Renal cortical epithelial cell (primary cell): Measurements from ENCODE around the gene PCDH9. TPM values are rescaled to one million over a fixed set of nuclear protein-coding genes. Genes with fewer than 3 reads are reported as not detected.

Source experiments
- DNase-seq: peaks from one replicate; pipeline ENCODE4 v3.0.0-alpha.2; 2011; ENCODE audit warnings: low read depth
- total RNA-seq: library from RNA; depleted of rRNA; stranded (reverse); fragments of >200 nt; gene quantifications from 2 replicates; pipeline ENCODE4 v1.2.3, GENCODE V29; 2014

The PCDH9 gene
- total RNA-seq, 1 donor from 2014 or later = 4.6 TPM

DNA sequence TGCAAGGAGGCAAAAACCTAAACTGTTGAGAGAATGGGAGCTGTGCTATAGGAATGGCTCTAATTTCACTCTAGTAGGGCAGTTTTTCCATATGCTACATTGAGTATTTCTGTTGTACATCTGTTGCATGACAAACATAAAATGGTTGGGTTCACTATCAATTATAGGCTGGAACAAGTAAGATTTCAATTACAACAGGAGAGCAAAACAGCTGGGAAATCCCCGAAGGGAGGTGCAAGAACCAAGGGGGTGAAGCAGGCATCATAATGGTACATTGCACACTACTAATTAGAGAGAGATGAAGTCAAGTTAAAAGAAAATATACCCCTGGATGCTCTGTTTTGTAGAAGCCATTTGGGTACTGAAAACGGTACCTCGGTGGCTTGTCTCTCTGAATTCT is 389.5 kb downstream of the PCDH9 start:
- no peak for DNase-seq

DNA sequence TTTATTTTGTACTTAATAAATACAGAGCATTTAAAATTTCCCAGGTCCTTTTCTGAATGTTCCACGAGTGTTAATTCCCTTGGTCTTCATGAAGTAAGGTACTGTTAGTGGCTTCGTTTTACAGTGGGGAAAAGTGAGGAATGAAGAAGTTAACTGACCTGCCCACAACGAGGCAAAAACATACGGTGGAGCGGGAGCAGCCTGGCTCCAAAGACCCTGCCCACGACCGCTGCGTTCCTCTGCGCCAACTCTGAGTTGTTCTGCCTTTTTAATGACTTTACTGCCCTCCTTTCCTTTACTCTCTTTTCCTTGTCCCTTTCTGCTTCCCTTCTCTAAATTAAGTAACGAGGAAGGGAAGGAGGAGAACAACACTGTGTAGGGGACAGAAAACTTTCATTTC is 392.9 kb downstream of the PCDH9 start:
- DNase-seq = no peak

DNA sequence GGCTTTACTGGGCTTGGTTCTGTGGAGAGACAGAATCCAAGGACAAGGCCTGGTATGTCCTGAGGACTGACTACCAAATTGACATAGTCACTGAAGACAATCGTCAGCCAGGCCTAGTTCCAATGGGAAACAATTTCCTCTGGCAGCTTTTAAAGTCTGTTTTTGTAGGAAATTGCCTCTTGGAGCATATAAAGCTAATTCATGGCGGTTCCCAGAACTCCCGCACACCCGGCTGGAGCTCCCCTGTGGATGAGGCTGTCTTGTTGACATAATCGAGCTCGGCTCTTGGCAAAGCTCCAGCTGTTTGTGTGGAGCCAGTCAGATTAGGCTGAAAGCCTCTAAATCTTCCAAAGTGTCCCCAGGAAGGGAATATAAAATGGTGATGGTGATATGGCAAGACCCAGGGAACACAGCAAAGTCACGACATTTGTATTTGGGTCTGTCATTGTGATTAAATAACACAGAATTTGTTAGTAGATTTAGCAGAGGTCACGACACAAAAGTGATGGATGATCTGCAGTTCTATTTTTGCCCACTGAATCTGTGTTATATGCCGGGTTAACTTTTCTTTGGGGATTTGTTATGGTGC is 395.0 kb downstream of the PCDH9 start:
- peak; percentile 19 for DNase-seq

DNA sequence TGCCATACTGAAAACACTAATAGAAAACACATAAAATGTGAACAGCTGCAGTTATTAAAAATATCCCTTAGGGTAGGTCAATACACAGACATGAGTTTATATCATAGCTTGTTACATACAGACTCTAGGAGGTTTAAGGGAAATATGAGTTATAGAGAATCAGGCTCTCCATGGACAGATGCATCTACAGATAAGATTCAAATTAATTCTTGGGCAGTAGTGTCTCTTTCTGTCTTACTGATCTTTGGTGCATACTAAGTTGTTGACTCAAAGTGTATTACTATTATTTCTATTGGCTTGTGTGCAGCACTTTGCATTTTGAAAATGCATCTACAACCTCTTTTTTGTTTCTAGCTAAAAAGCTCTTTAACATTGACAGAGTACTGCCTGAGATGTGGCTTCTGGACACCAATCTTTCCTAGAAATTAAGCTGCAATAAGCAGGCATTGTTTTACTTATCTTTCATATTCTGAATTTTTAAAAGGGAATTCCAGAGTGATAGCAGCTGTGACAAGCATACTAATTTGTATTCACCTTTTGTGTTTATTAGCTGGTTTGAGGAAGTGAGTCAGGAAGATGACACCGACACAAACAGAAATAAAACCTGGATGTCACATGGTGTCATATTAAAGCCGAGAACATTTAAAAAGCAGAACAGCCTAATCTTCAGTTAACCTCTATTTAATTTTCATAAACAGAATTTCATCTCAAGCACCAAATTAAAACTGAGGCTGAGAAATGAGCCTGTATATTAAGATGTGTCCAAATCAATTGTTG is 399.0 kb downstream of the PCDH9 start:
- DNase-seq = no peak

DNA sequence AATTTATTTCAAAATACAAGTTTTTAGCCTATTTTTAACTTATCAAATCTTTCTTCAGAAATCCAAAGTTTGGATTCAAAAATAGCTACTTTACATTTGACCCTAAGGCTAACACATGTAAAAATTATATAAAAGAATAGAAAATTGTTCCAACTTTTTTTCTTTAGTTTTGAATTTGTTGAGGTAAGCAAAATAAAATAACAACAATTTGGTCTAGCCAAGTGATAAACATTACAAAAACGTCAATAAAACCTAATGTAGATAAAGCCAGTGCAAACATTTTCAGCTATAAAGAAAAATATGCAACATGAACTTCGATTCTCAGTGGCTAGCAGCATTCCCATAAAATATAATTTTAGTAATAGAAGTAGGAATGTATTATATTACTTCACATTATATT is 400.3 kb downstream of the PCDH9 start:
- no peak for DNase-seq

DNA sequence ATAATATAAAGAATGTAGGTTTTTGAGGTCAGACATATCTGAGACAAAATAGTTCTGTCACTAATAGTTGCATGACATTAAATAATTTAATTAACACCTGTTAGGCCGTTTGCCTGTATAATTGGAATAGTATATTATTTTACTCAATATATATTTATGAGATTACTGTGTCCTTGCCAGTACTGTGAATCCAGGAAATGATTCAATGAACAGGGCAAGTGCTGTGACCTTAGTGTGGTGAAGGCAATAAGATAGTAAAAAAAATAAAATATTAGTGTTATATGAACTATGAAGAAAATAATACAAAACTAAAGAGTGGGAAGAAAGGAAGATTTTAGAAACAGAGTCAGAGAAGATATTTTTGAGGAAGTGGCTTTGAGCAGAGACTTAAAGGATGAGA is 403.7 kb downstream of the PCDH9 start:
- DNase-seq = no peak

DNA sequence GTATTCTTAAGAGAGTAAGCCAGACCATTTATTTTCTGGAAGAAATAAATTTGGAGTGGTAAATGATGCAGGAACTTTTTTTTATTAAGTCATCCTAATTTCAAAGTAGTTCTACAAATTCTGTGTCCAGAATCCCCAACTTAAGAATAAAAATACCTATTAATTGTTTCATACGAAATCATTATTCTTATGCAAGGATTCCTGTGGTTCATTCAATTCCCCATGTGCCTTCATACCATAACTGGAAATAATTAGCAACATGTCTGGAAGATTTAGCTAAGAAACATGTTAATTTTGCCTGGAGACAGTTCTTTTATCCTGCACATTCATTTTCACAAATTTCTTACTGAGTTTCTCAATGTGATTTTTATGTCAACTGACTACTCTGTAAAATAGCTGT is 408.6 kb downstream of the PCDH9 start:
- DNase-seq = no peak

DNA sequence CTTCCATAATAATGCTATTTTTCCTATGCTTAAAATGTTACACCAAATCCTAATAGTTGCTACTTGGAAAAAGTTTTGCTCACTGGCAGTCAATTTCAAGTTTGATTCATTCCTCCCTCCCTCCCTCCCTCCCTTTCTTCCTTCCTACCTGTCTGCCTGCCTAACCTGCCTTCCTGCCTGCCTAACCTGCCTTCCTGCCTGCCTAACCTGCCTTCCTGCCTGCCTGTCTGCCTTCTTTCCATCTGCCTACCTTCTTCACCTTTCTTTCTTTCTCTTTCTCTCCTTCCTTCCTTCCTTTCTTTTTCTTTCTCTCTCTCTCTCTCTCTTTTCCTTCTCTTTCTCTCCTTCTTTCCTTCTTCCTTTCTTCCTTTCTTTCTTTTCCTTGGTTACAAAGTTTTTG is 418.7 kb downstream of the PCDH9 start:
- DNase-seq = no peak

DNA sequence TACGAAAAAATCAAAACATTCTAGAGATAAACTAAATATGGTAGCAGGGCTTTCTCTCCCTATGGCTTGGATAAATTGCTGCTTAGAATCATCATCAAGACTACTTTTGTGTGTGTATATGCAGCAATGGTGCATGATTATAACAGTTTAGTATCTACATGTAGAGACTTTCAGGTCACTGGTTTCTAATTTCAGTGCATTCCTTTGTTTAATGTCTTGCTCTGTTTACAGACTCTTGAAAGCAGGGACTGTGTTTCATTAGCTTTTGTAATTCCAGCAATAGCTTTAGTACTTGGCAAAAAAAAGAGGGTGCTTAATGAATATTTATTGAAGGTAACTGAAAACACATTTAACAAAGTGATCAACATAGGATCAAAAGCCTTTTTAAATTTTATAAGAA is 420.7 kb downstream of the PCDH9 start:
- DNase-seq = peak; percentile 57

DNA sequence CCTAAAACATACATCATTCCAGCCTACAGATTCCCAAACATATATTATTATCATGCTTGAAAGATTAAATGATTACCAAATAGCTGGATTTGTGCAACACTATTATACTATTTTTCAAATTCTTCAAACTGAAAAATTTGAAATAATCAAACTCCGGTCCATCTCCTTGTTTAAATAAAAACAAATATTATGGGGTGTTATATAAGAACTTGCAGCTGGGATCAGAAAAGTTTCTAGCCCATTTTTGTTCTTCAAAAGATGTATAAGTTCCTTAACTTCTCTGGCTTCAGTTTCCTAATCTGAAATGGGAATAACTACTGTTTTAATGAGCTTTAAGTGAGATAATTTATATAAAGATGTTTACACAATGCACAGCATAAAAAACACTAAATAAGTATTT is 422.9 kb downstream of the PCDH9 start:
- DNase-seq = no peak

DNA sequence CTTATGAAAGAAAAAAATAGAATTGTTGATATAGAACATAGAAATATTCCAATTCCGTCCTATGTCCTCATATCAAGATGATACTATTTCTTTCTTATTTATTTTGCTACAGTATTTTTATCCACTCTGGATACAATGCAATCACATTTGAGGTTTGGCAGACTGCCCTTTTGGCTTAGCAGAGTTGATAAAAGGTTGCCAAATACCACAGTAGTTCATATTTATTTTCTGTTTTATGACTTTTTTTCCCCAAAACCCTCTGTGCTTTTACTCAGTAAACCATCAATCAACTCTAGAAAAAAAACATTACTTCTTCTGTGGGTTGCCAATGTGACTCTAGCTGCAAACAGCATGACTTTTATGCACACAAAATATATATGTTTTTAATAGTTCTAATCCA is 424.5 kb downstream of the PCDH9 start:
- no peak for DNase-seq

DNA sequence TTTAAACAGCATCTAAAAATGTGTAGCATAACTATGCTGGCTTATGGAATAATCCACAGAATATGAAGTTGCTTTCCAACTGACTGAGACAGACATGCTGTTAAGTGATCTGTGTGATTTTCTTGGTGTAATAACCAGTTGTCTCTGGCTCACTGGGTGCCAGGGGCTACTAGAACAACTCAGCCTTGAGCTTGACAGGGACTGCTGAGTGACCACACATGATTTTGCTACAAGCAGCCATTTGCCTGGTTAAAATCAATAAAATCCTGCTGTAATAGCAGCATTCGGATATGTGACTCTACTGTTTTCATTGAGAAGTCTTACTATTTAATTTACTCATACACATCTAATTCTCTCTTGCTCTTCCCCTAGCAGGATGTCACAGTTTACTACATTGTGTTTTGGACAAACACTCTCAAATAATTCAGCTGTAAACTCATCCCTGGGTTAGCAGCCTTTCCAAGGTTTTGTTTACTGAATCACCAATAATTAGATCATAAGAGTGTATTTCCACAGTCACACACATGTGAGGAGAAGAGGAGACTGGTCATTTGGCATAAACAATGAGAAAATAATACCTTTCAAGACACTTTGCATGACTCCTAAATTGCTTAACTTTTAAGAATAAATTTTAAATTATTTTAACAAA is 426.2 kb downstream of the PCDH9 start:
- no peak for DNase-seq

DNA sequence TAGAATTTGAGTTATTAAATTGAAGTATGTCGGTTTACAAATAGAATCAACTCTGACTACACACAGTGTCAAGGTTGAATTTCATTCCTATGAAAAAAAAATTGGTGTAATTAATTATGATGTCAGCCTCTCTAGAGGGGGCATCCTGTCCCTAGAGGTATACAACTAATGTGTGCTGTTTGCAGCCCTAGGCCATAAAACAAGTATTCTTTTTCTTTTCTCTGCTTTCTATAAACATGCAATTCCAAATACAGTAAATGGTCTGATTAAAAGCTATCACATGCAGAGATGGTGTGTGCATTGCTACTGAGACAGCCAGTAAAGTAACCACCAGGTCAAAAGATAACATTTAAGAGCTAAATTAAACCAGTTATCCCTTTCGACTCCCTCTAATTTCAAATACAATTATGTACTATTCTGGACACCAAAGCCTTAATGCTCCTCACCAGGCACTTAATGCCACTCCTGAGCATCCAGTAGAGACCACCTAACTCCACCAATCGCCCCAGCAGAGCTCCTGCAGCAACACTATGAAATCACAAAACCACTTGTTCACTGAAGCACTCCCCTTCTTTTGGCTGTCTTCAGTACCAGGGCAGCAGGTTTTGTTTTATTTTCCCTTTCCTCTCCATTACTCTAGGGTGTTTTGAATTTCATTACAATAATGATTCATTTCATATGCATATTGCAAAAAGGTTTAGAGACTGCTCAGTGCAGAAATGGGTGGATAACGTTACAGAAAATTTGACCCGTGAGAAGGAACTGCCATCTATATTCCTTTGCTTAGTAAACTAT is 426.9 kb downstream of the PCDH9 start:
- DNase-seq = no peak

DNA sequence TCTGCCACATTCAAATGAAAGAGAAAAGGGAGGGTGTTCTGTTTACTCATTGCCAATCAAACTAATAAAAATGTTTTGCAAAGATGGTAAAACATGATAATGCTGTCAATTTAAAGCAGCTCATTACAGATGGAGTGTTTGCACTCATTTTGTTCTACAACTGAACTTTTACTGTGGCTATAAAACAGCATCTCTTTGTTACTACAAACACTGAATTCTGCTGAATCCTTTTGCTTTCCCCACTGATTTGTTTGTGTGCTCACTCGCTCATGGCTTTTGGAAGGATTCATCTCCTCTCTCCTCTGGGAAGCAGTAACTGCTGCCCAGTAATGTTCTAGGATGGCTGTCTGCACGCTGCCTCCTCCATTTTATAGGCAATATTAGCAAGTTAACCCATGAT is 434.5 kb downstream of the PCDH9 start:
- DNase-seq = no peak

DNA sequence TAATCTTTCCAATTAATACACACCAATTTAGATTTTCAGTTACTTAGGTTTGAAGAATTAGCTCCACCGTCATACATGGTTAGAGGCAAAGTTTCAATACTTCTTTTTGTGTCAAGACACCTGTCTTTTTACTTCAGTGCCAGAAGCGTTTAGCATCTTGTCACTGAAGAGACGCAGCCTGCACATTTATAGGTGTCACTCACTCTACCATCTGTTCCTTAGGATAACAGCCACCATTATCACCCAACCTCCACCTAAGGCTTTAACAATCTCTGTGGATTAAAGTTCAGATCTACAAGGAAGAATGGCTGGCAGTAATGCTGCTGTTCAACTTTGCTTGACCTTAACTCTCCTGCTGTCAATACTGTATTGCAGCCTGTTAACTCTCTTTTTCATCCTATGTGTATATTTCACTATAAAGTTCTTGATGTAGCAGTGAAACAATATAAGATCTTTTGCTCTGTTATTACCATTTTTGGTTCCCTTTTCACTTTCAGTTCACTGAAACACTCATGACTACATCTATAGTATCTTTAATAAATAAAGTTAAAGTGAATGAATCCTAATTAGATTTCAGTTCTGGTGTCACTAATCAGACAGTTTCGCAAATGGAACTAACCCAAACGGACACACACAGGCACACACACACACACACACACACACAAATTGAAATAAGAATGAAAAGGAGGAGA is 435.6 kb downstream of the PCDH9 start:
- no peak for DNase-seq

DNA sequence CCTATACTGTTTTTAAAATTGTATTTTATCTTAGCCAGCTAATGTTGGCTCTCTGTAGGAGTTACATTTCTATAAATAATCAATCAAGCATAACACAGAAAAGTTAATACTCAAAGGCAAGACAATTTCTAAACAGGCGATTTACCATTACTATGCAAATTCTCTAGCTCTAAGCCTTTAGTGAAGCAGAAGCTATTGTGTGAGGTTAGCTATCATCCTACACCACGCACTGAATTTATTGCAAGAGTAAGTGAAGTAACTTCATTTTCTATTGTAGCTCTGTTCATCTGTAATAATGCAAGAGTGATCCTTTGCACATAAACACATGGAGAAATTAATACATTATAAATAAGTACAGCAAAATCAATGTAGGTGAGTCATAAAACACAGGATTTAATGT is 439.3 kb downstream of the PCDH9 start:
- no peak for DNase-seq

DNA sequence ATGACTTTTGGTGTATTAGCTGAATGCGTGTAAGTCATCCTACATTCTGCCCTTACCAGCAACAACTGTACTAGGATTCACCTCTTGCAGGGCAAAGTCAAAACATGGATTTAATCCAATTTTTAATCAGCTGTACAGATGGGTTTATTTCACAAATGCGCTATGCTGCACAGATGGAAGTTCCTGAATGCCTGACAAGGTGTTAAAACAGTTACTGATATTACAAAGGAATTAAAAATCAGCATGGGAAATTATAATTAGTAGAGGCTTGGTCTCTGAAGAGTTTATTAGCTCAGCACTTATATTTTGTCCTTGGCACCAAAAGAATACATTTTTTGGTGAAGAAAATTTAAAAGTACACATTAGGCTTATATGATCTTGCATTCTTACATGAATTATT is 448.9 kb downstream of the PCDH9 start:
- no peak for DNase-seq

DNA sequence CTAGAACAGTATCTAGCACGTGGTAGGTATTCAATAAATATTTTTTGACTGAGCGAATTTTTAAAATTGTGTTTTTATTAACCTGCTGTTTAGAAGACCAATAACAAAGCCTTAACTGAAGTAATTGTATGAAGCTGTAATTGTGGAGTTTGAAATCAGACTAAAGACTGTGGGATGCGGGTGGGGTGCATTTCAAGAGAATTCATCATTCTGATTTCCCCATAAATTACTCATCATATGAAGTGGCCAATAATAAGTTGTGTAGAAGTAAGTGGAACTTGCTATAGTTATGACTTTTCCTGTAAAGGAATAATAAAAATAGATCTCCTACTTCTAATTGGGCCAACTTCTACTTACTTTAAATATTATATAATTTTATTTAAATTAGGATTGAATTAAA is 449.3 kb downstream of the PCDH9 start:
- DNase-seq = no peak

DNA sequence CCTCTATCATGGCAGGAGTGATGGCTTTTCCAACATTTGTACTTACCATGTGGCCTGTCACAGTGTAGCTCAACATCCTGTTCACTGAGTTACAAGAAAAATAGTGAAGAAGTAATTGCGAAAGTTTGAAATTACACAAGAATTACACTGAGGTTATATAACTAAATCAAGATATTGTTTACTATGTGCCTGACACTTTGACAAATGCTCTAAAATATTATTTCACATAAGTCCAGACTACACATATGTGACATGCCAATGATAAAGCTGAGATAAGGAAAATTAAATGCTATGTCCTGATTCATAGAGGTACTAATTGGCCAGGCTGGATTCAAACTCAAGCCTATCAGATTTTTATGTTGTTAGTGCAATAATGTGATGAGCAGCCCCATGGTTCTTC is 451.7 kb downstream of the PCDH9 start:
- peak; percentile 4 for DNase-seq

DNA sequence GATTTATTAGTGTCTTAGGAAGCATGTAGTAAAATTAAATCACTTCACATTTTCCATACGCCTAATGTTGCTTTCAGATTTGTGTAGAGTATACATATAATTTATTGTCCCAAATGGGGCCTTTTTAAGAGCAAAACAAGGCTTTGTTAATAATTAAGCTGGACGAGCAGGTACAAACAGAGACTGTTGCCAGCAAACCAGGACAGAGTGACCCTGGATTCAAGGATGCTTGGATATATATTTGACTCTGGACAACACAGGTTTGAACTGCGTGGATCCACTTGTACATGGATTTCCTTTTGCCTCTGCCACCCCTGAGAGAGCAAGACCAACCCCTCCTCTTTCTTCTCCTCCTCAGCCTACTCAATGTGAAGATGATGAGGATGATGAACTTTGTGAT is 454.9 kb downstream of the PCDH9 start:
- DNase-seq = no peak

DNA sequence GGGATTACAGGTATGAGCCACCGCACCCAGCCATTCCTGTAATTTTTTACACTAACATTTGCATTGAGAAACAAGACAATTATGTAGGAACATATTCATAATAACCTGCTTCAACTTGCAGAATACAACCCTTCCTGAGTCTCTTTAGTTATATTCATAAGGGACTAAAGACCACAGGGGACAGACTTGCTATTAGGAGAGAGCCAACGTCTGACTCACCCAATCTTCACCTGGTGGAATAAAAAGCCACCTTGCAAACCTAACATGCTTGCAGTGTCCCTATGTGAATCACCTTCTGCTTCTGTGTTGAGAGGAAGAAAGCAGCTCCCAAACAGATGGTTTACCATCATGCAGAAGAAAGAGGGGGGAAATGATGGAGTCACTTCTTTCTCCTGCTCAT is 456.1 kb downstream of the PCDH9 start:
- DNase-seq = no peak

DNA sequence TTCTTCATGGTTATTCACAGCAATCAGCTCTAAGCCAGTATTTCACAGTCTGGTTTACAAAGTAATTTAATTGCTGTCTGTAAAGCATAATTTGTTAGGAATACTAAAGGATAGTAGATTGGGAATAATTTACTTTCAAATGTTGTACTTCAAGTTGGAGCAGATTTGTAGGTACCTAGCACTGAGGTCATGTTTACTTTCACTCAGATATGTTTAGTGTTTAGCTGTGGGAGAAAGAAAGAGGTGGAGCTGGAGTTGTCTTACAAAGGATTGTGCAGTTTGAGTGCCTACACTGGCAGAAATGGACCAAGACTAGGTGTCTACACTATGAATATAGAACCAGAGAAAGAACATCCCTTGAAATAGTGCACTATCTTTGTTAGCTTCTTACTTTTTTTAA is 464.6 kb downstream of the PCDH9 start:
- DNase-seq = no peak
